HEK293 (cell line): ENCODE results near the gene MYO1C.

Experiments used
- CTCF ChIA-PET: fragments of 350-600 bp; formaldehyde crosslinking; extraction: SDS; loops from one replicate; lab custom pipeline; 2021; ENCODE audit warnings: antibody characterized with exemption; lab: Yijun Ruan, JAX
- POLR2A ChIA-PET: fragments of 300-600 bp; formaldehyde crosslinking; extraction: SDS; loops from one replicate; lab custom pipeline; 2020; ENCODE audit warnings: antibody characterized with exemption, inconsistent platforms; lab: Yijun Ruan, JAX
- H3K27ac ChIP-seq: fragments of 200-500 bp; sonication (Bioruptor generic); 2 replicates; pipeline ENCODE4 v1.5.1; 2014; ENCODE audit warnings: low read depth, low read length, control low read depth, inconsistent platforms; ENCODE audit errors: extremely low read depth
- H3K36me3 ChIP-seq, 2 experiments: fragments of 200-500 bp in 1 of 2; sonication (Bioruptor generic) in 1 of 2; 1 replicate in 1 of 2; 2 replicates in 1 of 2; pipeline ENCODE4 v1.5.1; 2014 to 2017; ENCODE audit warnings: inconsistent platforms in 2 of 2, low read length in 2 of 2; ENCODE audit not compliant: control insufficient read depth in 2 of 2, insufficient read depth in 1 of 2
- H3K4me1 ChIP-seq: fragments of 200-500 bp; sonication (Bioruptor generic); 2 replicates; pipeline ENCODE4 v1.5.1; 2014; ENCODE audit warnings: mild to moderate bottlenecking, low read length, inconsistent platforms; ENCODE audit not compliant: control insufficient read depth, insufficient read depth
- H3K4me3 ChIP-seq: 2 replicates; pipeline ENCODE4 v1.5.1; 2011; ENCODE audit warnings: low read depth, mild to moderate bottlenecking, control low read depth, low read length, moderate library complexity
- H3K9me3 ChIP-seq: fragments of 200-500 bp; sonication (Bioruptor generic); 2 replicates; pipeline ENCODE4 v1.5.1; 2014; ENCODE audit warnings: low read depth, low read length, inconsistent platforms; ENCODE audit not compliant: control insufficient read depth, insufficient read depth
- KLF10 ChIP-seq: fragments of 450-650 bp; IDR thresholded peaks from 2 replicates; pipeline ENCODE4 v1.5.1; 2018; ENCODE audit warnings: missing biosample characterization, mild to moderate bottlenecking, missing genetic modification characterization
- KLF8 ChIP-seq: fragments of 450-650 bp; formaldehyde crosslinking; IDR thresholded peaks from 2 replicates; pipeline ENCODE4 v1.5.1; 2016; ENCODE audit warnings: missing biosample characterization, missing genetic modification characterization
- MZF1 ChIP-seq: fragments of 450-650 bp; formaldehyde crosslinking; IDR thresholded peaks from 2 replicates; pipeline ENCODE4 v1.5.1; 2017; ENCODE audit warnings: missing biosample characterization, missing genetic modification characterization, borderline replicate concordance
- SCRT1 ChIP-seq: fragments of 450-650 bp; formaldehyde crosslinking; IDR thresholded peaks from 2 replicates; pipeline ENCODE4 v1.5.1; 2016; ENCODE audit warnings: missing biosample characterization, missing genetic modification characterization, borderline replicate concordance
- WT1 ChIP-seq: fragments of 450-650 bp; formaldehyde crosslinking; IDR thresholded peaks from 2 replicates; pipeline ENCODE4 v1.5.1; 2016; ENCODE audit warnings: missing biosample characterization, missing genetic modification characterization
- ZNF121 ChIP-seq: fragments of 450-650 bp; formaldehyde crosslinking; IDR thresholded peaks from 2 replicates; pipeline ENCODE4 v1.5.1; 2016; ENCODE audit warnings: missing biosample characterization, missing genetic modification characterization
- ZNF223 ChIP-seq: fragments of 450-650 bp; formaldehyde crosslinking; IDR thresholded peaks from 2 replicates; pipeline ENCODE4 v1.5.1; 2016; ENCODE audit warnings: missing biosample characterization, missing genetic modification characterization
- ZNF266 ChIP-seq: fragments of 450-650 bp; formaldehyde crosslinking; IDR thresholded peaks from 2 replicates; pipeline ENCODE4 v1.5.1; 2016; ENCODE audit warnings: missing biosample characterization, missing genetic modification characterization, low read depth
- ZNF324 ChIP-seq: fragments of 450-650 bp; formaldehyde crosslinking; IDR thresholded peaks from 2 replicates; pipeline ENCODE4 v1.5.1; 2016; ENCODE audit warnings: missing biosample characterization, missing genetic modification characterization
- ZNF394 ChIP-seq: fragments of 450-650 bp; formaldehyde crosslinking; IDR thresholded peaks from 2 replicates; pipeline ENCODE4 v1.5.1; 2016; ENCODE audit warnings: missing biosample characterization, missing genetic modification characterization, mild to moderate bottlenecking, moderate library complexity, borderline replicate concordance
- ZNF501 ChIP-seq: fragments of 450-650 bp; formaldehyde crosslinking; IDR thresholded peaks from 2 replicates; pipeline ENCODE4 v1.5.1; 2016; ENCODE audit warnings: missing biosample characterization, missing genetic modification characterization
- ZNF510 ChIP-seq: fragments of 450-650 bp; formaldehyde crosslinking; IDR thresholded peaks from 2 replicates; pipeline ENCODE4 v1.5.1; 2018; ENCODE audit warnings: mild to moderate bottlenecking, missing genetic modification characterization, missing biosample characterization; ENCODE audit not compliant: insufficient replicate concordance
- ZNF529 ChIP-seq: fragments of 450-650 bp; formaldehyde crosslinking; IDR thresholded peaks from 2 replicates; pipeline ENCODE4 v1.5.1; 2017; ENCODE audit warnings: missing genetic modification characterization, missing biosample characterization; ENCODE audit not compliant: insufficient replicate concordance
- ZNF530 ChIP-seq: fragments of 450-650 bp; formaldehyde crosslinking; IDR thresholded peaks from 2 replicates; pipeline ENCODE4 v1.5.1; 2016; ENCODE audit warnings: low read depth, missing biosample characterization, missing genetic modification characterization
- ZNF544 ChIP-seq: fragments of 450-650 bp; formaldehyde crosslinking; IDR thresholded peaks from 2 replicates; pipeline ENCODE4 v1.5.0; 2017; ENCODE audit warnings: missing biosample characterization, missing genetic modification characterization
- ZNF626 ChIP-seq: fragments of 450-650 bp; sonication (Bioruptor Pico); formaldehyde crosslinking; IDR thresholded peaks from 2 replicates; pipeline ENCODE4 v1.5.1; 2018; ENCODE audit warnings: missing biosample characterization, missing genetic modification characterization, inconsistent platforms
- ZNF658 ChIP-seq: fragments of 450-650 bp; formaldehyde crosslinking; IDR thresholded peaks from 2 replicates; pipeline ENCODE4; 2016; ENCODE audit warnings: missing biosample characterization, missing genetic modification characterization
- ZNF664 ChIP-seq: fragments of 450-650 bp; formaldehyde crosslinking; IDR thresholded peaks from 2 replicates; pipeline ENCODE4 v1.5.1; 2016; ENCODE audit warnings: missing biosample characterization, missing genetic modification characterization
- ZSCAN23 ChIP-seq: fragments of 450-650 bp; formaldehyde crosslinking; IDR thresholded peaks from 2 replicates; pipeline ENCODE4 v1.5.1; 2016; ENCODE audit warnings: missing biosample characterization, missing genetic modification characterization
- TF ChIP-seq, protein P1 (sequence below): fragments of 450-650 bp; formaldehyde crosslinking; IDR thresholded peaks from 2 replicates; pipeline ENCODE4 v1.5.1; 2016; ENCODE audit warnings: missing biosample characterization, missing genetic modification characterization
- TF ChIP-seq, protein P2 (sequence below): fragments of 450-650 bp; formaldehyde crosslinking; IDR thresholded peaks from 2 replicates; pipeline ENCODE4 v1.5.1; 2017; ENCODE audit warnings: missing biosample characterization, missing genetic modification characterization
- TF ChIP-seq, protein P3 (sequence below): fragments of 450-650 bp; formaldehyde crosslinking; IDR thresholded peaks from 2 replicates; pipeline ENCODE4 v1.5.1; 2016; ENCODE audit warnings: missing biosample characterization, missing genetic modification characterization
- TF ChIP-seq, protein P4 (sequence below): sonication (generic); formaldehyde crosslinking; IDR thresholded peaks from 2 replicates; pipeline ENCODE4 v1.8.1; 2022; ENCODE audit warnings: mild to moderate bottlenecking, moderate library complexity, missing genetic modification reagents
- TF ChIP-seq, protein P5 (sequence below): fragments of 450-650 bp; formaldehyde crosslinking; IDR thresholded peaks from 2 replicates; pipeline ENCODE4 v1.5.1; 2016; ENCODE audit warnings: missing biosample characterization, missing genetic modification characterization, borderline replicate concordance
- TF ChIP-seq, protein P6 (sequence below): fragments of 450-650 bp; formaldehyde crosslinking; IDR thresholded peaks from 2 replicates; pipeline ENCODE4 v1.5.1; 2016; ENCODE audit warnings: missing biosample characterization, missing genetic modification characterization

The MYO1C gene

DNA sequence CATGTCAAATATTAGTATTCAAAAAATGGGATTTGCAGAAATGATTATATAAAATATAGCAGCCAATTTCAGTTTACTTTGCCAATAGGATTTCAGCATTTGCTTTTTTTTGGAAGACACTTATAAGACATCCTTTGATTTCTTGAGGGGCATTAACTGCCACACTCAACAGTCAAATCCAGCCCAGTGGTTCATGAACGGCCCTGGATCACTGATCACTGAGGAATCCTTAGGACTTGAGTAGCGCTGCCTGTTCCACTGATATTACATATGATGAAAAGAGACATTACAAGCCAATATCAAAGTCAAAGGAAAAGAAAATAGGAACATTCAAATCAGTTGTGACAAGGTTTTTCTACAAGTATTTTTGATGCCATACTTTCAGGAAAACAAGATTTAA lies 71.5 kb downstream of the MYO1C start:
- no peaks in the 10 kb centered on the region for H3K9me3 ChIP-seq
- ChIA-PET CTCF (no interaction called here), POLR2A (no interaction called here)
- TF ChIP-seq ZNF658 (tag by site-specific recombination) (no peak), ZNF501 (no peak), ZNF394 (tag by site-specific recombination) (no peak), ZNF530 (tag by site-specific recombination) (no peak), SCRT1 (tag by site-specific recombination) (no peak)
- TF ChIP-seq, protein P1, sequence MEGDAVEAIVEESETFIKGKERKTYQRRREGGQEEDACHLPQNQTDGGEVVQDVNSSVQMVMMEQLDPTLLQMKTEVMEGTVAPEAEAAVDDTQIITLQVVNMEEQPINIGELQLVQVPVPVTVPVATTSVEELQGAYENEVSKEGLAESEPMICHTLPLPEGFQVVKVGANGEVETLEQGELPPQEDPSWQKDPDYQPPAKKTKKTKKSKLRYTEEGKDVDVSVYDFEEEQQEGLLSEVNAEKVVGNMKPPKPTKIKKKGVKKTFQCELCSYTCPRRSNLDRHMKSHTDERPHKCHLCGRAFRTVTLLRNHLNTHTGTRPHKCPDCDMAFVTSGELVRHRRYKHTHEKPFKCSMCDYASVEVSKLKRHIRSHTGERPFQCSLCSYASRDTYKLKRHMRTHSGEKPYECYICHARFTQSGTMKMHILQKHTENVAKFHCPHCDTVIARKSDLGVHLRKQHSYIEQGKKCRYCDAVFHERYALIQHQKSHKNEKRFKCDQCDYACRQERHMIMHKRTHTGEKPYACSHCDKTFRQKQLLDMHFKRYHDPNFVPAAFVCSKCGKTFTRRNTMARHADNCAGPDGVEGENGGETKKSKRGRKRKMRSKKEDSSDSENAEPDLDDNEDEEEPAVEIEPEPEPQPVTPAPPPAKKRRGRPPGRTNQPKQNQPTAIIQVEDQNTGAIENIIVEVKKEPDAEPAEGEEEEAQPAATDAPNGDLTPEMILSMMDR (tag by site-specific recombination), result no peak
- TF ChIP-seq, all 188 proteins: peak for 0
- Histone ChIP-seq H3K4me3 (no peak overlapping the region), H3K36me3 (peaks cover 29 to 57% of the 10 kb centered on the region in 2 experiments), H3K27ac (no peak overlapping the region), H3K4me1 (no peaks in the 10 kb centered on the region; the same call in 1 of the 2 replicates)

DNA sequence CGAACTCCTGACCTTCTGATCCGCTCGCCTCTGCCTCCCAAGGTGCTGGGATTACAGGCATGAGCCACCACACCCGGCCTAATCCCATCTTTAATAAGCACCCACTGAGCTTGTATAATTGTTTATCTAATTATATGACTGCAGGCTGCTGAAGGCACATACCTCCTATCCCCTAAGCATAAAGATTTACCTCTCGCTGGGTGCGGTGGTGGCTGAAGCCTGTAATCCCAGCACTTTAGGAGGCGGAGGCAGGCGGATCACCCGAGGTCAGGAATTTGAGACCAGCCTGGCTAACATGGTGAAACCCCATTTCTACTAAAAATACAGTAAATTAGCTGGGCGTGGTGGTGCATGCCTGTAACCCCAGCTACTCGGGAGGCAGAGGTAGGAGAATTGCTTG lies 72.3 kb downstream of the MYO1C start:
- POLR2A ChIA-PET, result interaction anchor here (0.6 kb wide), 1 partner anchor 44 kb away, joined by 3 read pairs; no protein-coding TSS in a partner anchor
- H3K4me1 ChIP-seq, result no peaks in the 10 kb centered on the region; the same call in 1 of the 2 replicates
- no peak overlapping the region for H3K4me3 ChIP-seq
- CTCF ChIA-PET, result interaction anchor here (2.1 kb wide), 1 partner anchor 54 kb away, joined by 7 read pairs; no protein-coding TSS in a partner anchor
- H3K27ac ChIP-seq, result no peak overlapping the region
- no peaks in the 10 kb centered on the region for H3K9me3 ChIP-seq
- H3K36me3 ChIP-seq, result peaks cover 24 to 49% of the 10 kb centered on the region in 2 experiments
- TF ChIP-seq ZNF324 (tag by site-specific recombination), result no peak
- TF ChIP-seq, protein P2, sequence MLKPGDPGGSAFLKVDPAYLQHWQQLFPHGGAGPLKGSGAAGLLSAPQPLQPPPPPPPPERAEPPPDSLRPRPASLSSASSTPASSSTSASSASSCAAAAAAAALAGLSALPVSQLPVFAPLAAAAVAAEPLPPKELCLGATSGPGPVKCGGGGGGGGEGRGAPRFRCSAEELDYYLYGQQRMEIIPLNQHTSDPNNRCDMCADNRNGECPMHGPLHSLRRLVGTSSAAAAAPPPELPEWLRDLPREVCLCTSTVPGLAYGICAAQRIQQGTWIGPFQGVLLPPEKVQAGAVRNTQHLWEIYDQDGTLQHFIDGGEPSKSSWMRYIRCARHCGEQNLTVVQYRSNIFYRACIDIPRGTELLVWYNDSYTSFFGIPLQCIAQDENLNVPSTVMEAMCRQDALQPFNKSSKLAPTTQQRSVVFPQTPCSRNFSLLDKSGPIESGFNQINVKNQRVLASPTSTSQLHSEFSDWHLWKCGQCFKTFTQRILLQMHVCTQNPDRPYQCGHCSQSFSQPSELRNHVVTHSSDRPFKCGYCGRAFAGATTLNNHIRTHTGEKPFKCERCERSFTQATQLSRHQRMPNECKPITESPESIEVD (tag by site-specific recombination), result no peak
- TF ChIP-seq ZNF626 (tag by site-specific recombination), result no peak
- no peak for TF ChIP-seq WT1 (tag by site-specific recombination)
- no peak for TF ChIP-seq ZNF266 (tag by site-specific recombination)
- TF ChIP-seq, protein P3, sequence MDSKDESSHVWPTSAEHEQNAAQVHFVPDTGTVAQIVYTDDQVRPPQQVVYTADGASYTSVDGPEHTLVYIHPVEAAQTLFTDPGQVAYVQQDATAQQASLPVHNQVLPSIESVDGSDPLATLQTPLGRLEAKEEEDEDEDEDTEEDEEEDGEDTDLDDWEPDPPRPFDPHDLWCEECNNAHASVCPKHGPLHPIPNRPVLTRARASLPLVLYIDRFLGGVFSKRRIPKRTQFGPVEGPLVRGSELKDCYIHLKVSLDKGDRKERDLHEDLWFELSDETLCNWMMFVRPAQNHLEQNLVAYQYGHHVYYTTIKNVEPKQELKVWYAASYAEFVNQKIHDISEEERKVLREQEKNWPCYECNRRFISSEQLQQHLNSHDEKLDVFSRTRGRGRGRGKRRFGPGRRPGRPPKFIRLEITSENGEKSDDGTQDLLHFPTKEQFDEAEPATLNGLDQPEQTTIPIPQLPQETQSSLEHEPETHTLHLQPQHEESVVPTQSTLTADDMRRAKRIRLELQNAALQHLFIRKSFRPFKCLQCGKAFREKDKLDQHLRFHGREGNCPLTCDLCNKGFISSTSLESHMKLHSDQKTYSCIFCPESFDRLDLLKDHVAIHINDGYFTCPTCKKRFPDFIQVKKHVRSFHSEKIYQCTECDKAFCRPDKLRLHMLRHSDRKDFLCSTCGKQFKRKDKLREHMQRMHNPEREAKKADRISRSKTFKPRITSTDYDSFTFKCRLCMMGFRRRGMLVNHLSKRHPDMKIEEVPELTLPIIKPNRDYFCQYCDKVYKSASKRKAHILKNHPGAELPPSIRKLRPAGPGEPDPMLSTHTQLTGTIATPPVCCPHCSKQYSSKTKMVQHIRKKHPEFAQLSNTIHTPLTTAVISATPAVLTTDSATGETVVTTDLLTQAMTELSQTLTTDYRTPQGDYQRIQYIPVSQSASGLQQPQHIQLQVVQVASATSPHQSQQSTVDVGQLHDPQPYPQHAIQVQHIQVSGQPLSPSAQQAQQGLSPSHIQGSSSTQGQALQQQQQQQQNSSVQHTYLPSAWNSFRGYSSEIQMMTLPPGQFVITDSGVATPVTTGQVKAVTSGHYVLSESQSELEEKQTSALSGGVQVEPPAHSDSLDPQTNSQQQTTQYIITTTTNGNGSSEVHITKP (tag by site-specific recombination), result no peak
- no peak for TF ChIP-seq ZNF121 (tag by site-specific recombination)
- TF ChIP-seq, protein P4, sequence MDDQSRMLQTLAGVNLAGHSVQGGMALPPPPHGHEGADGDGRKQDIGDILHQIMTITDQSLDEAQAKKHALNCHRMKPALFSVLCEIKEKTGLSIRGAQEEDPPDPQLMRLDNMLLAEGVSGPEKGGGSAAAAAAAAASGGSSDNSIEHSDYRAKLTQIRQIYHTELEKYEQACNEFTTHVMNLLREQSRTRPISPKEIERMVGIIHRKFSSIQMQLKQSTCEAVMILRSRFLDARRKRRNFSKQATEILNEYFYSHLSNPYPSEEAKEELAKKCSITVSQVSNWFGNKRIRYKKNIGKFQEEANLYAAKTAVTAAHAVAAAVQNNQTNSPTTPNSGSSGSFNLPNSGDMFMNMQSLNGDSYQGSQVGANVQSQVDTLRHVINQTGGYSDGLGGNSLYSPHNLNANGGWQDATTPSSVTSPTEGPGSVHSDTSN (CRISPR knock-in tag), result no peak
- TF ChIP-seq ZNF529 (tag by site-specific recombination), result no peak
- no peak for TF ChIP-seq ZNF510 (tag by site-specific recombination)
- no peak for TF ChIP-seq ZNF544
- TF ChIP-seq ZNF664 (tag by site-specific recombination), result no peak
- no peak for TF ChIP-seq KLF10 (tag by site-specific recombination)
- TF ChIP-seq KLF8 (tag by site-specific recombination), result no peak
- TF ChIP-seq ZSCAN23 (tag by site-specific recombination), result no peak
- TF ChIP-seq, protein P5, sequence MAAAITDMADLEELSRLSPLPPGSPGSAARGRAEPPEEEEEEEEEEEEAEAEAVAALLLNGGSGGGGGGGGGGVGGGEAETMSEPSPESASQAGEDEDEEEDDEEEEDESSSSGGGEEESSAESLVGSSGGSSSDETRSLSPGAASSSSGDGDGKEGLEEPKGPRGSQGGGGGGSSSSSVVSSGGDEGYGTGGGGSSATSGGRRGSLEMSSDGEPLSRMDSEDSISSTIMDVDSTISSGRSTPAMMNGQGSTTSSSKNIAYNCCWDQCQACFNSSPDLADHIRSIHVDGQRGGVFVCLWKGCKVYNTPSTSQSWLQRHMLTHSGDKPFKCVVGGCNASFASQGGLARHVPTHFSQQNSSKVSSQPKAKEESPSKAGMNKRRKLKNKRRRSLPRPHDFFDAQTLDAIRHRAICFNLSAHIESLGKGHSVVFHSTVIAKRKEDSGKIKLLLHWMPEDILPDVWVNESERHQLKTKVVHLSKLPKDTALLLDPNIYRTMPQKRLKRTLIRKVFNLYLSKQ (tag by site-specific recombination), result no peak
- TF ChIP-seq ZNF223, result no peak
- no peak for TF ChIP-seq MZF1
- TF ChIP-seq, protein P6, sequence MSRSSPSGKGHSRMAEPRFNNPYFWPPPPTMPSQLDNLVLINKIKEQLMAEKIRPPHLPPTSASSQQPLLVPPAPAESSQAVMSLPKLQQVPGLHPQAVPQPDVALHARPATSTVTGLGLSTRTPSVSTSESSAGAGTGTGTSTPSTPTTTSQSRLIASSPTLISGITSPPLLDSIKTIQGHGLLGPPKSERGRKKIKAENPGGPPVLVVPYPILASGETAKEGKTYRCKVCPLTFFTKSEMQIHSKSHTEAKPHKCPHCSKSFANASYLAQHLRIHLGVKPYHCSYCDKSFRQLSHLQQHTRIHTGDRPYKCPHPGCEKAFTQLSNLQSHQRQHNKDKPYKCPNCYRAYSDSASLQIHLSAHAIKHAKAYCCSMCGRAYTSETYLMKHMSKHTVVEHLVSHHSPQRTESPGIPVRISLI (tag by site-specific recombination), result no peak
